GM12865 (cell line): Measurements from ENCODE around the gene ARVCF.

ENCODE experiments used
- DNase-seq: peaks from one replicate; pipeline ENCODE4 v3.0.0; 2010; ENCODE audit warnings: low read depth
- H3K4me3 ChIP-seq: 2 replicates; pipeline ENCODE4 v1.5.1; 2011; ENCODE audit warnings: mild to moderate bottlenecking, low read depth, low read length, control low read depth
- TF ChIP-seq, protein P1 (sequence below): IDR thresholded peaks from 2 replicates; pipeline ENCODE4 v1.5.1; 2011; ENCODE audit warnings: low read length, control low read depth, low read depth, inconsistent platforms; ENCODE audit not compliant: insufficient read depth; ENCODE audit errors: missing control alignments

Gene ARVCF

DNA sequence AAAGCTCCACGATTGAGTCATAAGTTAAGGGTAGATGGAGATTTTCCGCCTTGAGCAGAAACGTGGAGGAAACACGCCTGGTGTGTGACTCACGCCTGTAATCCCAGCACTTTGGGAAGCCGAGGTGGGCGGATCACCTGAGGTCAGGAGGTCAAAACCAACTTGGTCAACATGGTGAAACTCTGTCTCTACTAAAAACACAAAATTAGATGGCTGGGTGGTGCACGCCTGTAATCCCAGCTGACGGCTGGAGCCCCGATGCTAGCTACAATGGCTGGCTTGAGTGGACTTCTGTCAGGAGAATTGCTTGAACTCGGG, 46.1 kb upstream of the ARVCF start:
- H3K4me3 ChIP-seq, result no peak overlapping the region
- TF ChIP-seq, protein P1, sequence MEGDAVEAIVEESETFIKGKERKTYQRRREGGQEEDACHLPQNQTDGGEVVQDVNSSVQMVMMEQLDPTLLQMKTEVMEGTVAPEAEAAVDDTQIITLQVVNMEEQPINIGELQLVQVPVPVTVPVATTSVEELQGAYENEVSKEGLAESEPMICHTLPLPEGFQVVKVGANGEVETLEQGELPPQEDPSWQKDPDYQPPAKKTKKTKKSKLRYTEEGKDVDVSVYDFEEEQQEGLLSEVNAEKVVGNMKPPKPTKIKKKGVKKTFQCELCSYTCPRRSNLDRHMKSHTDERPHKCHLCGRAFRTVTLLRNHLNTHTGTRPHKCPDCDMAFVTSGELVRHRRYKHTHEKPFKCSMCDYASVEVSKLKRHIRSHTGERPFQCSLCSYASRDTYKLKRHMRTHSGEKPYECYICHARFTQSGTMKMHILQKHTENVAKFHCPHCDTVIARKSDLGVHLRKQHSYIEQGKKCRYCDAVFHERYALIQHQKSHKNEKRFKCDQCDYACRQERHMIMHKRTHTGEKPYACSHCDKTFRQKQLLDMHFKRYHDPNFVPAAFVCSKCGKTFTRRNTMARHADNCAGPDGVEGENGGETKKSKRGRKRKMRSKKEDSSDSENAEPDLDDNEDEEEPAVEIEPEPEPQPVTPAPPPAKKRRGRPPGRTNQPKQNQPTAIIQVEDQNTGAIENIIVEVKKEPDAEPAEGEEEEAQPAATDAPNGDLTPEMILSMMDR, result no peak
- no peak for DNase-seq

DNA sequence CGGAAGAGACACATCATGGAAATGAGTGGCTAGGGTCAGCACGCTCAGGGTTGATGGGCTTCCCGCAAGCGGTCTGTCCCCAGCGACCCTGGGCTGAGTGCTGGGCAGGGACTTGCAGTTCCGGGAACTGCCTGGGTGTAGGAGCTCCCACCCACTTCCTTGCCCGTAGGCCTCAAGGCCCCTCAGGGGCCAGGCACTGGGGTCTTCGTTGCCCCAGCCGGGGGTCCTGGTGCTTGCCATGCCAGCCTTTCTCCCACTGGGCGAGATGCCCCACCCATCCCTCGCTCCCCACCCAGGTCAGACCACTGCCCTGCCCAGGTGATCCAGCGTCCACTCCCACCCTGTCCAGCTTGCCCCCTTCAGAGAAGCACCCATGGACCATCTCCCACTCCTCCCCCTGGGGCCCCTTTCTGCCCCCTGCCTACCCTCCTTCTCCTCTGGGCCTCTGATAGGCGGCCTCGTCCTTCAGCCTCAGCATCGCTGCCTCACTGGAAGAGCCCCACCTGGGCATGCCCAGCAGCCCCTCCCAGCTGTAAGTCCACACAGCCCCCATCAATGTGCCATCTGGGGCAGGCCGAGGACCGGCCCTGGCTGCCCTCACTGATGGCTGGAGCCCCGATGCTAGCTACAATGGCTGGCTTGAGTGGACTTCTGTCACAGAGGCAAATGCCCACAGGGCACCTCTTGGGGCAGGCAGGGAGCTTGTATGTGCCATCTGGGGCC, 45.6 kb upstream of the ARVCF start:
- DNase-seq, result no peak
- no peak overlapping the region for H3K4me3 ChIP-seq
- TF ChIP-seq, protein P1, result no peak

DNA sequence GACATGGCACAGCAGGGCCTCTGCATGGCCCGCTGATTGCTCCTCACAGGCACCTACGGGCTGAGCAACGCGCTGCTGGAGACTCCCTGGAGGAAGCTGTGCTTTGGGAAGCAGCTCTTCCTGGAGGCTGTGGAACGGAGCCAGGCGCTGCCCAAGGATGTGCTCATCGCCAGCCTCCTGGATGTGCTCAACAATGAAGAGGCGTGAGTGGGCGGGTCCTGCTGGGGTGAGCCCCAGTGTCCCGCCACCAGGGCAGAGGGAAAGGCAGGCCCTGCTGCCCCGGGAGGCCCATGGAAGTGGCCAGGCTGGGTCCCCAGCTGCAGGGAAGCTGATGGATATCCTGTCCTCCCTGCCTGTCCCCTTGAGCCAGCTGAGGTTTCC, 44.8 kb upstream of the ARVCF start:
- H3K4me3 ChIP-seq, result no peak overlapping the region
- TF ChIP-seq, protein P1, result no peak
- no peak for DNase-seq

DNA sequence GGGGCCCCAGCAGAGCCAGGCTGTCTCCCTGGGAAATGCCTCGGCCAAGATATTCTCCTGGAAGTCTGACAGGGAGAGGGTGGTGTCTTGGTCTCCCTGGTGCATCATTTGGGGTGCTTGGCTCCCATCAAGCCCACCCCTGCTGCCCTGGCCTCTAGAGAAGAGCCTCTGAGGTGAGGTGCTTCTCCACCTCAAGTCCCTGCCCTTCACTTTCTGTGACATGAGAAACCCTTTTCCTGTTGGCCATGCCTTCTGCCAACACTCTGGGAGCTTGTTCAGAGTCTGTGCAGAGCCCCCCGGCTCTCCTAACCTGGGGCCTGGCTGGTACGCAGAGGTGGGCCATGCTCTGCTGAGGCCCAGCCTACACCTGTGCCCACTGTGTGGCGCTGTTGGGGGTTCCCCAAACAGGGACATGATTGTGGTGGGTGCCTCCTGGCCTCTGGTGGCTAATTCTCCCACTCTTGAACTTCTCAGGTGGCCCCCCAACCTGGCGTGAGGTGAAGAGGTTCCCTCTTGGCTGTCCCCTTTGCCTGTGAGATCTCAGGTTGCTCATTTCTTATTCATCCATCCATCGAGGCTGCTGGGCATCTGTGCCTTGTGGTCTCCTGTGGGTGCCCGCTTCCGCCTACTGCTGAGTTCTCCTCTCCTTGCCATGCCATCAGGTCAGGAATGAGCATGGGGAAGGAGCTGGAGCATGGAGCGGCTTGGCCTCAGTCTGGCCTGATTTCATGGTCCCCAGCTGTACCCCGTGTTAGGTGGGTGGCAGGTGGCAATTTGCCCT, 44.3 kb upstream of the ARVCF start:
- no peak for DNase-seq
- TF ChIP-seq, protein P1, result no peak
- H3K4me3 ChIP-seq, result no peak overlapping the region

DNA sequence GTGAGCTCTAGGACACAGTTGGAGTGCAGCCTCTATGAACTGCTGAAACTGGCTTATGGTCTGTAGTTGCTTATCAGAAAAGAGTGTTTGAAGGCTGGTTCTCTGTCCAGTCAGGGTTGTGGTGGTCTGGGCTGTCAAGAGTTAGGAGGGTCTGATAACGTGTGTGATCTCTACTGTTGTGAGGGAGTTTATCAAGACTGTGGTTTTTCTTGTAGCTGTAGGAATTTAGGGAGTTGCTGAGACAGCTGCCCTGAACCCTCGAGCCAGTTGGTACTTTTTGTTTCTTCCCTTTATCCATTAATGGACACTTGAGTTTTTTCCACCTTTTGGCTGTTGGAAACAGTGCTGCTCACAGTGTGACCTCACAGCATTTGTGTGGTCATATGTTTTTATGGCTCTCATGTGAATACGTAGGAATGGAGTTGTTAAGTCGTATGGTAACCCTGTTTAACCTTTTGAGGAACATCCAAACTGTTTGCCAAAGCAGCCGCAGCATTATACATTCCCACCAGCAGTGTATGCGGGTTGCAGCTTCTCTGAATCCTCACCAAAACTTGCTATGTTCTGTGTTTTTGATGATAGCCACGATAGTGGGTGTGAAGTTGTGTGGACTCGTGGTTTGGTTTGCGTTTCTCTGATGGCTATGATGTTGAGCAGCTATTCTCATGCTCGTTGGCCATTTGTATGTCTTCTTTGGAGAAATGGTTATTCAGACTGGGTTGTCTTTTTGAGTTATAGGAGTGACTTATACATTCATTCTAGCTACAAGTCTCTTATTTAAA, 42.6 kb upstream of the ARVCF start:
- TF ChIP-seq, protein P1, result no peak
- DNase-seq, result no peak
- H3K4me3 ChIP-seq, result no peak overlapping the region

DNA sequence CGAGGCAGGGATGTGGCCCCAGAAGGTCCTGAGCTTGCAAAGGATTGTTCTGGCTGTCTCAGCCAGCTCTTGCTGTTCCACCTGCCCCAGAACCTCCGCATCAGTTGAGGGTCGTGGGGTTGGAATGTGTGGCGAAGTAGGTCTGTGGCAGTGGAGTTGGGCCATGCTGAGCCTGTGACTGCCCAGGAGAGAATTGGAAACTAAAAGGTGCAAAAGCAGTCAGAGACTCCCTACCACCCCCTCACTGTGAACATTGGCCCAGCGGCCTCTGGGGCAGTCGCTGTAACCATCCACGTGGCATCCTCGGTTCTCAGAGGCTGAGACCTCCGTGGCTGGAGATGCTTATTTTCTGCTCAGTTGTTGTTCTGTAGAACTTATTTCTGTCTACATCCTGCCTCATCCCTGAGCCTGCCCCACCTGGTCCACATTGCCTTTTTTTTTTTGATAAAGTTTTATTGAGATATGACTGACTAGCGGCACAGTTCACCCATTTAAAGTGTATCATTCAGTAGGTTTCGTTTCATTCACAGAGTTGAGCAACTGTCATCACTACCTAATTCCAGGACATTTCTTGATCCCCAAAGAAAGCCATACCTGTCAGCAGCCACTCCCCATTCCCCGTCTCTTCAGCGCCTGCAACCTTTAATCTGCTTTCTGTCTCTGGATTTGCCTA, 41.1 kb upstream of the ARVCF start:
- no peak overlapping the region for H3K4me3 ChIP-seq
- TF ChIP-seq, protein P1, result no peak

More for the DNA sequence above, 41.1 kb upstream of the ARVCF start:
- no peak for DNase-seq
